ENCODE measurements around the gene RABAC1. TPM values are rescaled to one million over a fixed set of nuclear protein-coding genes. Genes with fewer than 3 reads are reported as not detected.

The RABAC1 gene
- total RNA-seq, 4 donors from 2014 or later = 75.6 to 235 (median 165) TPM

DNA sequence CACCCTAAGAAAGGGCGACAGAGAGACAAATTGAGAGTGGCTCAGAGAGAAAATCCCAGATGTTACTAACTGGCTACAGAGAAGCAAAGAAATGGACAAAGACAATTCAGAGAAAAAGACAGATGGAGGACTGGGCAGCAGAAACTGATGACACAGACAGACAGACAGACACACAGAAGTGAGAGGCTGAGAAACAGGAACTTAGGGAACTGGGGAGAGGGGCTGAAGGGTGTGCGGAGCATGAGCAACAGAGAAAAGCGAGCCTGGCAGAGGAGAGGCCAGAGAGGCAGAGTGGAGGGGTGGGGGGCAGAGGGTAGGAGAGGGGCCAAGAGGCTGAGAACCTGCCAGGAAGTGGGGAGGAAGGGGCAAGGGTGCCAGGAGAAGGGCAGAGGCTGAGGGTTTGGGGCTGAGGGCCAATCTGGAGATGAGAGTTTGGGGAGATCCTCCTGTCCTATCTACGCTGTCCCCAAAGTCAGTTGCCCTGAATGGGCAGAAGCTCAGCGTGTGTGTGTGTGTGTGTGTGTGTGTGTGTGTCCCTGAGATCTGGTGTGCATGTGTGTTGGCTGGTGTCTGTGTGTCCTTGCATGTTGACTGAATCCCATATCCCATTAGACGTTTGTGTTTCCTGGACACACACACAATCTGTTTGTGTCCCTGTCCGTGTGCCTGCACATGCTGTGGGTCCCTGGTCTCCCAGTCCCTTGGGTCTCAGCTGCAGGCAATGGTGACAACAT lies 25.3 kb downstream of the RABAC1 start:
- WGBS, 2 donors (ENCODE audit: low coverage in 1 of 2) = 33 to 64% methylated on average over 1 to 6 of the region's 7 CpGs
- in situ Hi-C loops (cut with MboI; ENCODE audit: low pct_ligation_motif_present in 1 of 4, low pct_unique_long_range_greater_than_20kb in 1 of 4, low sequenced_read_pairs in 3 of 4) = no loop called here

DNA sequence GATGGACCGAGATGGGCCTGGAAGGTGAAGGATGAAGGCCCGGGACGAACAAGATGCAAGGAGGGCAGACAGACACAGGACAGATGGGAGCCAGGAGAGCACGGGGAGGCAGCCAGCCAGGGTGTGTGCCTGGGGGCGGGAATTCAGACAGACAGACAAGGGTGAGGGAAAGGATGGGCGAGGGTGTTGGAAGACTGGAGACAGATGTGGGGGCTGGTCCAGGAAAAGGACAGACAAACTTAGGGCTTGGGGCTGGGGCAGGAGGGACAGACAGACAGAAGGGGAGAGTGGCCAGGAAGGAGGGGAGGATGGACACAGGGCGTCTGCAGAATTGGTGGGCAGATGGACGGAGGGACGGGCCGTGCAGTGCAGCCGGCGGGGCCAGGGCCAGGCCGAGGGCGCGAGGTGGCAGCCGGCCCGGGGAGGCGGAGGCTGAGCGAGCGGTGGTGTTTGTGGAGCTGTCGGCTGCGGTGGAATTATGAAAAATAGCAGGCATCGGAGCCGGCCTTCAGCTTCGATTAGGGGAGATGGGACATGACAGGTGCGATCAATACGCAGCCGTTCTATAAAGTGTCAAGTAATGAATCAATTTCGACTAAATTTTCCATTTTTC lies 26.3 kb downstream of the RABAC1 start:
- in situ Hi-C loops (cut with MboI; ENCODE audit: low pct_ligation_motif_present in 1 of 4, low pct_unique_long_range_greater_than_20kb in 1 of 4, low sequenced_read_pairs in 3 of 4) = no loop called here
- WGBS, 2 donors (ENCODE audit: low coverage in 1 of 2) = 48 to 67% methylated on average over 29 of the region's 29 CpGs
- H3K36me3 ChIP-seq = no peaks in the 10 kb centered on the region
- TF ChIP-seq EP300 (IDR thresholded peaks at IDR 0.05; ENCODE audit: low read depth) = no peak
- TF ChIP-seq POLR2A (IDR thresholded peaks at IDR 0.05) = no peak
- TF ChIP-seq, protein P1, sequence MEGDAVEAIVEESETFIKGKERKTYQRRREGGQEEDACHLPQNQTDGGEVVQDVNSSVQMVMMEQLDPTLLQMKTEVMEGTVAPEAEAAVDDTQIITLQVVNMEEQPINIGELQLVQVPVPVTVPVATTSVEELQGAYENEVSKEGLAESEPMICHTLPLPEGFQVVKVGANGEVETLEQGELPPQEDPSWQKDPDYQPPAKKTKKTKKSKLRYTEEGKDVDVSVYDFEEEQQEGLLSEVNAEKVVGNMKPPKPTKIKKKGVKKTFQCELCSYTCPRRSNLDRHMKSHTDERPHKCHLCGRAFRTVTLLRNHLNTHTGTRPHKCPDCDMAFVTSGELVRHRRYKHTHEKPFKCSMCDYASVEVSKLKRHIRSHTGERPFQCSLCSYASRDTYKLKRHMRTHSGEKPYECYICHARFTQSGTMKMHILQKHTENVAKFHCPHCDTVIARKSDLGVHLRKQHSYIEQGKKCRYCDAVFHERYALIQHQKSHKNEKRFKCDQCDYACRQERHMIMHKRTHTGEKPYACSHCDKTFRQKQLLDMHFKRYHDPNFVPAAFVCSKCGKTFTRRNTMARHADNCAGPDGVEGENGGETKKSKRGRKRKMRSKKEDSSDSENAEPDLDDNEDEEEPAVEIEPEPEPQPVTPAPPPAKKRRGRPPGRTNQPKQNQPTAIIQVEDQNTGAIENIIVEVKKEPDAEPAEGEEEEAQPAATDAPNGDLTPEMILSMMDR (IDR thresholded peaks at IDR 0.05) = no peak
- TF ChIP-seq POLR2AphosphoS5 (IDR thresholded peaks at IDR 0.05) = no peak
- no peaks in the 10 kb centered on the region for H3K9me3 ChIP-seq
- intact Hi-C loops (cut with DNase I; ENCODE audit: low total_unique reads) = no loop called here
- DNase-seq = no peak
- H3K27ac ChIP-seq = no peak overlapping the region
- peaks cover 79% of the 10 kb centered on the region for H3K27me3 ChIP-seq
- no peak overlapping the region for H3K4me3 ChIP-seq
- H3K4me1 ChIP-seq = peaks cover 0 to 28% (median 22%) of the 10 kb centered on the region in 4 donors

More for the DNA sequence above, 25.3 kb downstream of the RABAC1 start:
- Histone ChIP-seq H3K4me1 (peaks cover 0 to 21% (median 12%) of the 10 kb centered on the region in 4 donors), H3K9me3 (no peaks in the 10 kb centered on the region), H3K27ac (no peak overlapping the region), H3K36me3 (no peaks in the 10 kb centered on the region), H3K27me3 (peaks cover 68% of the 10 kb centered on the region), H3K4me3 (no peak overlapping the region)
- intact Hi-C loops (cut with DNase I; ENCODE audit: low total_unique reads) = no loop called here
- no peak for DNase-seq
- TF ChIP-seq POLR2A (IDR thresholded peaks at IDR 0.05) (no peak), POLR2AphosphoS5 (IDR thresholded peaks at IDR 0.05) (no peak)
- TF ChIP-seq, protein P1 (IDR thresholded peaks at IDR 0.05) = no peak

DNA sequence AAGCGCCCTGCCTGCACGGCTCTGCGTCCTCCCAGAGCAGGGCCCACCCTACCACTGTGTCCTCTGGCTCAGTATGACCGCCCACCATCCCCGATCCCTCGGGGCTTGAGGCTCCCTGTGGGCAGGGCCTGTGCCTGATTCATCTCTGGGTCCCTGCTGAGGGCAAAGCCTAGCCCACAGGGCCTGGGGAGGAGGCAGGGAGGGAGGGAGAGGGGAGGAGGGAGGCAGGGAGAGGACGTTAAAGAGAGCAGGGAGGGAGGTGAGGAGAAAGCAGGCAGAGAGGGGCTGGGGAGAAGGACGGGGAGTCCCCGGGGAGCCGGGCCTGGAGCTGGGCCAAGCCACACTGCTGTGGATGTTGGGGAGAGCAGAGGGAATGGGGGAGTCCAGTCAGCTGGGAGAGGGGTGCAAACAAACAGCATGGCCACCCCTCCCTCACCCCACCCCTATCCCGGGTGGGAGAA lies 26.8 kb downstream of the RABAC1 start:
- in situ Hi-C loops (cut with MboI; ENCODE audit: low pct_ligation_motif_present in 1 of 4, low pct_unique_long_range_greater_than_20kb in 1 of 4, low sequenced_read_pairs in 3 of 4) = no loop called here
- peaks cover 0 to 31% (median 25%) of the 10 kb centered on the region in 4 donors for H3K4me1 ChIP-seq
- intact Hi-C loops (cut with DNase I; ENCODE audit: low total_unique reads) = no loop called here
- 10 to 40% methylated on average over 2 to 9 of the region's 11 CpGs for WGBS, 2 donors (ENCODE audit: low coverage in 1 of 2)
- H3K4me3 ChIP-seq = no peak overlapping the region
- peaks cover 84% of the 10 kb centered on the region for H3K27me3 ChIP-seq
- no peaks in the 10 kb centered on the region for H3K36me3 ChIP-seq
- H3K9me3 ChIP-seq = no peaks in the 10 kb centered on the region
- no peak for DNase-seq
- no peak for TF ChIP-seq POLR2A (IDR thresholded peaks at IDR 0.05)
- no peak for TF ChIP-seq POLR2AphosphoS5 (IDR thresholded peaks at IDR 0.05)
- TF ChIP-seq, protein P1 (IDR thresholded peaks at IDR 0.05) = no peak
- TF ChIP-seq EP300 (IDR thresholded peaks at IDR 0.05; ENCODE audit: low read depth) = no peak
- no peak overlapping the region for H3K27ac ChIP-seq

DNA sequence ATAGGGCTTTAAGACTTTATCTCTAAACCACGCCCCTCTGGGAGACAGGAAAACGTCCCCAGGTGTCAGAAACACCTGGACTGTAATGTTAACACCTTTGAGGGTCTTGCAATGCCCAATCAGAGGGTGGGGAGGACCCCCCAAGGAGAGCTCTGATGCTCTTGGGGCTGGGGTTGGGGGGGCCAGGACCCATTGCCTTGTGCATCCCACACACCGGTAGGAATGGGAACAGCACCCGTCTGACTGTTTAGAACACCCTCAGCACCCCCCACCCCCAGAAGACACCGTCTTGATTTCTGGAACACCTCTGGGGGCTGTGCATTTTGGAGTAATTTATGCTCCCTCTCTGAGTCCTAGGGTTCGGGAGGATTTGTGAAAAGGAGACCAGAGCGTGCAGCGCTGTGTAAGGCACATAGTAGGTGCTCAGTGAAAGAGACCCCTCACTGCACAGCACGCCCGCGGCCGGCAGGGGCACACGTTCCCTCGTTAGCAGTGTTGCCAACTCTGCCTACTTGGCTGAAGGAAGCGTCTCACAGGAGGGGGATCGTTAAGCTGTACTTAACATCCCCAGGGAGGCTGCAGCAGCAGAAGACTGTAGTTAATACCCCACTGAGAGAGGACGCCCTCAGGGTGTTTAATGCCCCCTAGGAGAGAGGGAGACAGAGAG lies 28.1 kb downstream of the RABAC1 start:
- intact Hi-C loops (cut with DNase I; ENCODE audit: low total_unique reads) = no loop called here
- WGBS, 2 donors (ENCODE audit: low coverage in 1 of 2) = 37% methylated on average over 16 of the region's 17 CpGs; no CpG with 5 or more reads in 1 of the 2 donors

More for the DNA sequence above, 28.1 kb downstream of the RABAC1 start:
- Histone ChIP-seq H3K36me3 (no peaks in the 10 kb centered on the region), H3K4me3 (no peak overlapping the region), H3K27ac (no peak overlapping the region), H3K27me3 (peaks cover 92% of the 10 kb centered on the region), H3K4me1 (peaks cover 0 to 31% (median 25%) of the 10 kb centered on the region in 4 donors), H3K9me3 (no peaks in the 10 kb centered on the region)
- no peak for DNase-seq
- in situ Hi-C loops (cut with MboI; ENCODE audit: low pct_ligation_motif_present in 1 of 4, low pct_unique_long_range_greater_than_20kb in 1 of 4, low sequenced_read_pairs in 3 of 4) = no loop called here
- TF ChIP-seq EP300 (IDR thresholded peaks at IDR 0.05; ENCODE audit: low read depth) (no peak), POLR2A (IDR thresholded peaks at IDR 0.05) (no peak), POLR2AphosphoS5 (IDR thresholded peaks at IDR 0.05) (no peak)
- TF ChIP-seq, protein P1 (IDR thresholded peaks at IDR 0.05) = no peak

Data from transverse colon (tissue), 4 donors.